CD4-positive, alpha-beta memory T cell (primary cell): ENCODE data around the gene WDR91. TPM values are rescaled to one million over a fixed set of nuclear protein-coding genes. Genes with fewer than 3 reads are reported as not detected.

Experiments
- CTCF ChIA-PET: fragments of 350-600 bp; sonication (Branson Sonifier 250); formaldehyde crosslinking; loops from one replicate; lab custom pipeline; 2021; ENCODE audit warnings: inconsistent platforms; ENCODE audit not compliant: partially characterized antibody; lab: Charles Lee
- POLR2A ChIA-PET: fragments of 350-600 bp; sonication (Branson Sonifier 250); formaldehyde crosslinking; loops from one replicate; lab custom pipeline; 2021; ENCODE audit not compliant: partially characterized antibody; lab: Charles Lee
- DNase-seq, 5 donors: peaks; one replicate each; pipeline versions ENCODE4 v3.0.0 to v3.0.0-alpha.2; 2020 to 2022; ENCODE audit warnings: mixed read lengths in 1 of 5
- H3K27ac ChIP-seq: one replicate; pipeline ENCODE4 v1.7.0; 2013; ENCODE audit warnings: low read depth, low read length
- H3K27me3 ChIP-seq: 2 replicates; pipeline ENCODE4 v1.7.0; 2013; ENCODE audit warnings: mild to moderate bottlenecking, low read length, moderate library complexity; ENCODE audit not compliant: insufficient read depth
- H3K36me3 ChIP-seq: 2 replicates; pipeline ENCODE4 v1.7.0; 2013; ENCODE audit warnings: mild to moderate bottlenecking, low read length, moderate library complexity; ENCODE audit not compliant: insufficient read depth
- H3K4me1 ChIP-seq: 2 replicates; pipeline ENCODE4 v1.7.0; 2013; ENCODE audit warnings: mild to moderate bottlenecking, low read length, moderate library complexity; ENCODE audit not compliant: insufficient read depth
- H3K4me3 ChIP-seq, 2 donors: one replicate each; pipeline ENCODE4 v1.7.0; 2013; ENCODE audit warnings: low read length in 2 of 2, mild to moderate bottlenecking in 1 of 2
- H3K9me3 ChIP-seq, 2 donors: one replicate each; pipeline ENCODE4 v1.7.0; 2013; ENCODE audit warnings: low read length in 2 of 2, control low read depth in 1 of 2; ENCODE audit not compliant: control insufficient read depth in 1 of 2
- H3K27ac Mint-ChIP-seq, 7 donors: one replicate each; pipeline ENCODE4 v1.8.0; 2020 to 2021; ENCODE audit warnings: mixed read lengths in 7 of 7, mild to moderate bottlenecking in 6 of 7, inconsistent platforms in 3 of 7, moderate library complexity in 3 of 7
- H3K27me3 Mint-ChIP-seq, 2 donors: one replicate each; pipeline ENCODE4 v1.8.0; 2020 to 2021; ENCODE audit warnings: mixed read lengths in 2 of 2
- H3K36me3 Mint-ChIP-seq, 2 donors: one replicate each; pipeline ENCODE4 v1.8.0; 2020 to 2021; ENCODE audit warnings: mixed read lengths in 2 of 2, inconsistent platforms in 1 of 2, mild to moderate bottlenecking in 1 of 2
- H3K4me1 Mint-ChIP-seq, 4 donors: one replicate each; pipeline ENCODE4 v1.8.0; 2020 to 2021; ENCODE audit warnings: mixed read lengths in 4 of 4, mild to moderate bottlenecking in 1 of 4
- H3K4me3 Mint-ChIP-seq, 8 donors: one replicate each; pipeline ENCODE4 v1.8.0; 2020 to 2021; ENCODE audit warnings: mixed read lengths in 8 of 8, mild to moderate bottlenecking in 7 of 8, moderate library complexity in 6 of 8, inconsistent platforms in 3 of 8
- H3K9me3 Mint-ChIP-seq, 8 donors: one replicate each; pipeline ENCODE4 v1.8.0; 2020 to 2021; ENCODE audit warnings: mixed read lengths in 8 of 8, mild to moderate bottlenecking in 5 of 8, inconsistent platforms in 3 of 8, moderate library complexity in 1 of 8
- intact Hi-C: fragments of 100-400 bp; cut with micrococcal nuclease; formaldehyde crosslinking; loops from one replicate; pipeline ENCODE4 v1.15.1; 2023
- polyA plus RNA-seq, 2 donors: library from polyadenylated mRNA; unstranded; fragments of 300-500 nt; fragmentation: Illumina TruSeq; gene quantifications; one replicate each; pipeline ENCODE4 v1.2.3, GENCODE V29; 2021
- total RNA-seq, 2 experiments: library from RNA; stranded (reverse); gene quantifications; one replicate each; pipeline ENCODE4 v1.2.3, GENCODE V29; 2021

Gene WDR91
- total and polyA plus RNA-seq, 4 experiments from 2014 or later: 2.3 to 29.4 (median 19.0) TPM

- Mint-ChIP-seq H3K4me1 (peaks cover 17 to 52% (median 30%) of the 10 kb centered on the region in 4 donors), H3K27ac (peak overlapping the region in 1 of 7 donors; percentile 72), H3K9me3 (no peaks in the 10 kb centered on the region), H3K36me3 (peaks cover 41 to 48% of the 10 kb centered on the region in 2 donors), H3K4me3 (peak overlapping the region in 3 of 8 donors; percentile 17 to 54 (median 37)), H3K27me3 (no peaks in the 10 kb centered on the region)
- Histone ChIP-seq H3K4me3 (no peak overlapping the region), H3K9me3 (no peaks in the 10 kb centered on the region), H3K27me3 (no peaks in the 10 kb centered on the region), H3K27ac (no peak overlapping the region), H3K4me1 (peaks cover 27% of the 10 kb centered on the region), H3K36me3 (peaks cover 6% of the 10 kb centered on the region)
- CTCF ChIA-PET: no interaction called here
- POLR2A ChIA-PET: no interaction called here
- intact Hi-C loops: no loop called here
- DNase-seq: no peak
Measured at GRCh38 chr7:135207406-135208101, 3.8 kb downstream of the WDR91 start.

GRCh38 chr7:135206941-135207391 is 4.4 kb downstream of the WDR91 start:
- Mint-ChIP-seq H3K36me3 (peaks cover 46 to 54% of the 10 kb centered on the region in 2 donors), H3K27ac (peak overlapping the region in 1 of 7 donors; percentile 61)

GRCh38 chr7:135205850-135206249 is 5.5 kb downstream of the WDR91 start:
- Histone ChIP-seq H3K4me3 (no peak overlapping the region), H3K27me3 (no peaks in the 10 kb centered on the region), H3K36me3 (peaks cover 9% of the 10 kb centered on the region), H3K27ac (no peak overlapping the region), H3K4me1 (peaks cover 20% of the 10 kb centered on the region), H3K9me3 (no peaks in the 10 kb centered on the region)
- POLR2A ChIA-PET: no interaction called here
- intact Hi-C loops: no loop called here
- H3K9me3 Mint-ChIP-seq: no peaks in the 10 kb centered on the region
- DNase-seq: no peak
- peak overlapping the region in 1 of 7 donors; percentile 34 for H3K27ac Mint-ChIP-seq
- H3K27me3 Mint-ChIP-seq: no peaks in the 10 kb centered on the region
- H3K4me3 Mint-ChIP-seq: no peak overlapping the region
- CTCF ChIA-PET: interaction anchor here (0.6 to 1.8 kb wide), 5 partner anchors 9 to 75 kb away, joined by 3 to 4 read pairs (median 3); no protein-coding TSS in a partner anchor
- H3K36me3 Mint-ChIP-seq: peaks cover 51 to 60% of the 10 kb centered on the region in 2 donors
- peaks cover 22 to 51% (median 32%) of the 10 kb centered on the region in 4 donors for H3K4me1 Mint-ChIP-seq

More at GRCh38 chr7:135206941-135207391, 4.4 kb downstream of the WDR91 start:
- H3K27me3 ChIP-seq: no peaks in the 10 kb centered on the region
- no peaks in the 10 kb centered on the region for H3K9me3 ChIP-seq
- Mint-ChIP-seq H3K4me3 (no peak overlapping the region), H3K27me3 (no peaks in the 10 kb centered on the region), H3K9me3 (no peaks in the 10 kb centered on the region), H3K4me1 (peaks cover 20 to 56% (median 31%) of the 10 kb centered on the region in 4 donors)
- peaks cover 6% of the 10 kb centered on the region for H3K36me3 ChIP-seq
- H3K4me1 ChIP-seq: peaks cover 25% of the 10 kb centered on the region
- ChIA-PET POLR2A (no interaction called here), CTCF (interaction anchor here (1.3 kb wide), 1 partner anchor 12 kb away, joined by 3 read pairs; no protein-coding TSS in a partner anchor)
- intact Hi-C loops: no loop called here
- no peak overlapping the region for H3K27ac ChIP-seq
- DNase-seq: no peak
- H3K4me3 ChIP-seq: no peak overlapping the region

GRCh38 chr7:135204876-135205275 is 6.5 kb downstream of the WDR91 start:
- H3K36me3 Mint-ChIP-seq: peaks cover 51 to 65% of the 10 kb centered on the region in 2 donors
- peaks cover 12% of the 10 kb centered on the region for H3K4me1 ChIP-seq
- no peaks in the 10 kb centered on the region for H3K9me3 ChIP-seq
- no peaks in the 10 kb centered on the region for H3K27me3 ChIP-seq
- H3K4me3 ChIP-seq: no peak overlapping the region
- H3K27me3 Mint-ChIP-seq: no peaks in the 10 kb centered on the region
- H3K9me3 Mint-ChIP-seq: no peaks in the 10 kb centered on the region
- H3K27ac ChIP-seq: no peak overlapping the region
- H3K27ac Mint-ChIP-seq: peak overlapping the region in 1 of 7 donors; percentile 7
- POLR2A ChIA-PET: no interaction called here
- H3K4me3 Mint-ChIP-seq: no peak overlapping the region
- peaks cover 9% of the 10 kb centered on the region for H3K36me3 ChIP-seq
- intact Hi-C loops: no loop called here
- CTCF ChIA-PET: interaction anchor here (1.1 to 1.8 kb wide), 3 partner anchors 9 to 69 kb away, joined by 3 to 4 read pairs (median 3); no protein-coding TSS in a partner anchor
- peaks cover 17 to 43% (median 24%) of the 10 kb centered on the region in 4 donors for H3K4me1 Mint-ChIP-seq
- DNase-seq: no peak

- H3K4me1 Mint-ChIP-seq: peaks cover 17 to 37% (median 22%) of the 10 kb centered on the region in 4 donors
- DNase-seq: no peak
- POLR2A ChIA-PET: no interaction called here
- H3K27me3 ChIP-seq: no peaks in the 10 kb centered on the region
- no peaks in the 10 kb centered on the region for H3K9me3 ChIP-seq
- no peak overlapping the region for H3K27ac Mint-ChIP-seq
- peaks cover 12% of the 10 kb centered on the region for H3K4me1 ChIP-seq
- CTCF ChIA-PET: interaction anchor here (1.1 to 1.5 kb wide), 2 partner anchors 9 to 70 kb away, joined by 3 to 4 read pairs; no protein-coding TSS in a partner anchor
- no peaks in the 10 kb centered on the region for H3K27me3 Mint-ChIP-seq
- no peak overlapping the region for H3K4me3 Mint-ChIP-seq
- peaks cover 56 to 69% of the 10 kb centered on the region in 2 donors for H3K36me3 Mint-ChIP-seq
- H3K36me3 ChIP-seq: peaks cover 13% of the 10 kb centered on the region
- H3K9me3 Mint-ChIP-seq: no peaks in the 10 kb centered on the region
- intact Hi-C loops: no loop called here
- H3K27ac ChIP-seq: no peak overlapping the region
- no peak overlapping the region for H3K4me3 ChIP-seq
Measured at GRCh38 chr7:135204341-135204749, 7.0 kb downstream of the WDR91 start.

GRCh38 chr7:135201350-135201749 is 10.0 kb downstream of the WDR91 start:
- H3K4me3 ChIP-seq: no peak overlapping the region
- intact Hi-C loops: no loop called here

GRCh38 chr7:135200821-135201331 is 10.4 kb downstream of the WDR91 start:
- Mint-ChIP-seq H3K27me3 (no peaks in the 10 kb centered on the region), H3K9me3 (no peaks in the 10 kb centered on the region), H3K27ac (no peak overlapping the region), H3K4me3 (no peak overlapping the region), H3K36me3 (peaks cover 65 to 86% of the 10 kb centered on the region in 2 donors), H3K4me1 (peaks cover 7 to 16% (median 10%) of the 10 kb centered on the region in 4 donors)
- CTCF ChIA-PET: no interaction called here
- Histone ChIP-seq H3K27me3 (no peaks in the 10 kb centered on the region), H3K36me3 (peaks cover 28% of the 10 kb centered on the region), H3K4me3 (no peak overlapping the region), H3K27ac (no peak overlapping the region), H3K9me3 (no peaks in the 10 kb centered on the region), H3K4me1 (no peaks in the 10 kb centered on the region)
- no peak for DNase-seq
- POLR2A ChIA-PET: no interaction called here
- intact Hi-C loops: no loop called here

More at GRCh38 chr7:135201350-135201749, 10.0 kb downstream of the WDR91 start:
- H3K4me1 ChIP-seq: no peaks in the 10 kb centered on the region
- no peaks in the 10 kb centered on the region for H3K9me3 ChIP-seq
- Mint-ChIP-seq H3K9me3 (no peaks in the 10 kb centered on the region), H3K27ac (no peak overlapping the region), H3K27me3 (no peaks in the 10 kb centered on the region), H3K4me3 (no peak overlapping the region), H3K4me1 (peaks cover 9 to 16% (median 10%) of the 10 kb centered on the region in 4 donors), H3K36me3 (peaks cover 68 to 85% of the 10 kb centered on the region in 2 donors)
- POLR2A ChIA-PET: no interaction called here
- no peaks in the 10 kb centered on the region for H3K27me3 ChIP-seq
- CTCF ChIA-PET: no interaction called here
- no peak overlapping the region for H3K27ac ChIP-seq
- no peak for DNase-seq
- H3K36me3 ChIP-seq: peaks cover 28% of the 10 kb centered on the region
